H1 (cell line): ENCODE data around the gene MAIP1. TPM values are rescaled to one million over a fixed set of nuclear protein-coding genes. Genes with fewer than 3 reads are reported as not detected.

Experiments used
- CTCF ChIA-PET: fragments of 300-600 bp; sonication (Branson Sonifier 250); formaldehyde crosslinking; loops from one replicate; lab custom pipeline; 2021; ENCODE audit not compliant: partially characterized antibody; lab: Charles Lee
- POLR2A ChIA-PET: fragments of 300-600 bp; sonication (Branson Sonifier 250); formaldehyde crosslinking; loops from one replicate; lab custom pipeline; 2021; ENCODE audit warnings: inconsistent platforms; ENCODE audit not compliant: partially characterized antibody; lab: Charles Lee
- DNase-seq, 2 experiments: peaks; one replicate each; pipeline versions ENCODE4 v3.0.0 to v3.0.0-alpha.2; 2010 to 2022; ENCODE audit warnings: low spot score in 2 of 2, low read depth in 1 of 2, mixed read lengths in 1 of 2
- FAIRE-seq: peaks from 2 replicates; lab custom pipeline; 2011; peaks lifted over from hg19 to GRCh38; lab: Jason Lieb, UNC
- H2AFZ ChIP-seq: 2 replicates; pipeline ENCODE4 v1.8.1; 2012; ENCODE audit warnings: low read length, inconsistent platforms
- H2AK5ac ChIP-seq: 2 replicates; pipeline ENCODE4 v1.6.1; 2013; ENCODE audit warnings: low read depth, low read length
- H2BK120ac ChIP-seq: replicated peaks from 2 replicates; pipeline ENCODE3; 2013; ENCODE audit warnings: low read depth, low read length, inconsistent platforms
- H2BK12ac ChIP-seq: 2 replicates; pipeline ENCODE4 v1.6.1; 2013; ENCODE audit warnings: low read depth, low read length
- H2BK15ac ChIP-seq: 2 replicates; pipeline ENCODE4 v1.6.1; 2013; ENCODE audit warnings: low read length
- H2BK20ac ChIP-seq: 2 replicates; pipeline ENCODE4 v1.6.1; 2013; ENCODE audit warnings: low read length
- H2BK5ac ChIP-seq: 2 replicates; pipeline ENCODE4 v1.6.1; 2013; ENCODE audit warnings: low read depth, low read length
- H3K14ac ChIP-seq: 2 replicates; pipeline ENCODE4 v1.6.1; 2013; ENCODE audit warnings: inconsistent platforms; ENCODE audit not compliant: insufficient read length
- H3K18ac ChIP-seq: 2 replicates; pipeline ENCODE4 v1.6.1; 2013; ENCODE audit warnings: low read length; ENCODE audit errors: extremely low read depth
- H3K23ac ChIP-seq: 2 replicates; pipeline ENCODE4 v1.6.1; 2013; ENCODE audit warnings: inconsistent platforms; ENCODE audit not compliant: insufficient read length
- H3K23me2 ChIP-seq: 2 replicates; pipeline ENCODE4 v1.6.1; 2013; ENCODE audit warnings: low read depth, low read length
- H3K27ac ChIP-seq: 2 replicates; pipeline ENCODE4 v1.6.1; 2011; ENCODE audit warnings: low read depth, low read length, inconsistent platforms
- H3K27me3 ChIP-seq, 4 experiments: replicated peaks in 1 of 4; 1 replicate in 1 of 4; 2 replicates in 3 of 4; pipeline versions ENCODE4 v1.6.1 to v1.8.1; 2011 to 2013; ENCODE audit warnings: low read length in 3 of 4, mild to moderate bottlenecking in 3 of 4, inconsistent platforms in 2 of 4, mixed read lengths in 2 of 4, moderate library complexity in 1 of 4; ENCODE audit not compliant: control insufficient read depth in 3 of 4, insufficient read depth in 3 of 4; ENCODE audit errors: extremely low read depth in 1 of 4
- H3K36me3 ChIP-seq, 4 experiments: 2 replicates each; pipeline versions ENCODE4 v1.6.1 to v1.8.1; 2011 to 2013; ENCODE audit warnings: mild to moderate bottlenecking in 4 of 4, low read length in 3 of 4, moderate library complexity in 2 of 4, control low read depth in 1 of 4, inconsistent platforms in 1 of 4; ENCODE audit not compliant: insufficient read depth in 4 of 4, control insufficient read depth in 2 of 4
- H3K4ac ChIP-seq: replicated peaks from 2 replicates; pipeline ENCODE3; 2013; ENCODE audit warnings: low read length, low read depth, mixed read lengths, inconsistent platforms; ENCODE audit not compliant: insufficient read length
- H3K4me1 ChIP-seq, 4 experiments: replicated peaks in 1 of 4; 1 replicate in 1 of 4; 2 replicates in 3 of 4; pipeline versions ENCODE4 v1.6.1 to v1.8.1; 2011 to 2013; ENCODE audit warnings: low read length in 3 of 4, inconsistent platforms in 2 of 4, mixed read lengths in 1 of 4; ENCODE audit not compliant: insufficient read depth in 4 of 4, control insufficient read depth in 3 of 4
- H3K4me2 ChIP-seq, 2 experiments: 2 replicates each; pipeline versions ENCODE4 v1.6.1 to v1.8.1; 2011 to 2013; ENCODE audit warnings: low read depth in 2 of 2, low read length in 2 of 2, control low read depth in 1 of 2, inconsistent platforms in 1 of 2, mild to moderate bottlenecking in 1 of 2; ENCODE audit not compliant: insufficient read depth in 1 of 2
- H3K4me3 ChIP-seq, 4 experiments: fragments of 200-600, 300-600 bp in 1 of 4; sonication (generic), shearing (Covaris generic), sonication (Bioruptor Twin) in 1 of 4; 2 replicates each; pipeline versions ENCODE4 v1.5.1 to v1.8.1; 2011 to 2016; ENCODE audit warnings: low read length in 4 of 4, low read depth in 3 of 4, control low read depth in 2 of 4, inconsistent platforms in 2 of 4, mild to moderate bottlenecking in 2 of 4, mixed read lengths in 1 of 4, moderate library complexity in 1 of 4; ENCODE audit not compliant: insufficient read depth in 2 of 4; ENCODE audit errors: extremely low read depth in 1 of 4
- H3K56ac ChIP-seq: replicated peaks from 2 replicates; pipeline ENCODE3; 2013; ENCODE audit warnings: low read depth, mild to moderate bottlenecking, mixed read lengths, low read length, inconsistent platforms; ENCODE audit not compliant: insufficient read length
- H3K79me1 ChIP-seq: 2 replicates; pipeline ENCODE4 v1.6.1; 2013; ENCODE audit warnings: low read depth, low read length, control low read depth
- H3K79me2 ChIP-seq, 2 experiments: 2 replicates each; pipeline versions ENCODE4 v1.6.1 to v1.8.1; 2012 to 2013; ENCODE audit warnings: low read length in 2 of 2, mild to moderate bottlenecking in 2 of 2, inconsistent platforms in 1 of 2; ENCODE audit not compliant: insufficient read depth in 2 of 2, control insufficient read depth in 1 of 2
- H3K9ac ChIP-seq, 4 experiments: replicated peaks in 1 of 4; 1 replicate in 1 of 4; 2 replicates in 3 of 4; pipeline versions ENCODE4 v1.6.1 to v1.8.1; 2011 to 2013; ENCODE audit warnings: low read depth in 3 of 4, low read length in 3 of 4, control low read depth in 2 of 4, mild to moderate bottlenecking in 2 of 4, moderate library complexity in 2 of 4, inconsistent platforms in 1 of 4; ENCODE audit errors: extremely low read depth in 1 of 4
- H3K9me3 ChIP-seq, 2 experiments: 2 replicates each; pipeline versions ENCODE4 v1.6.1 to v1.8.1; 2012 to 2013; ENCODE audit warnings: mild to moderate bottlenecking in 2 of 2, moderate library complexity in 2 of 2, control low read depth in 1 of 2, inconsistent platforms in 1 of 2, low read depth in 1 of 2, low read length in 1 of 2, mixed read lengths in 1 of 2; ENCODE audit not compliant: insufficient read depth in 2 of 2
- H4K20me1 ChIP-seq, 2 experiments: replicated peaks in 1 of 2; 2 replicates each; pipeline versions ENCODE3 to v1.8.1; 2011 to 2013; ENCODE audit warnings: inconsistent platforms in 2 of 2, low read length in 2 of 2, mild to moderate bottlenecking in 1 of 2; ENCODE audit not compliant: insufficient read depth in 2 of 2, control insufficient read depth in 1 of 2
- H4K5ac ChIP-seq: 2 replicates; pipeline ENCODE4 v1.6.1; 2013; ENCODE audit warnings: low read length, low read depth, mixed read lengths, inconsistent platforms; ENCODE audit not compliant: insufficient read length
- H4K8ac ChIP-seq: 2 replicates; pipeline ENCODE4 v1.8.0; 2013; ENCODE audit warnings: mild to moderate bottlenecking, moderate library complexity, low read length, inconsistent platforms; ENCODE audit not compliant: insufficient read depth; ENCODE audit errors: extremely low read depth
- H4K91ac ChIP-seq: replicated peaks from 2 replicates; pipeline ENCODE3; 2013; ENCODE audit warnings: low read length, mixed read lengths, inconsistent platforms; ENCODE audit not compliant: insufficient read length
- GTF2F1 ChIP-seq: IDR thresholded peaks from 2 replicates; pipeline ENCODE4 v1.6.1; 2012; ENCODE audit warnings: low read depth, low read length, improper control_type of control experiment, borderline replicate concordance
- RAD21 ChIP-seq, 2 experiments: IDR thresholded peaks in 1 of 2; conservative IDR thresholded peaks in 1 of 2; 2 replicates each; pipeline ENCODE4 v1.6.1; 2011; ENCODE audit warnings: low read depth in 2 of 2, low read length in 2 of 2, improper control_type of control experiment in 1 of 2, inconsistent platforms in 1 of 2, mild to moderate bottlenecking in 1 of 2, moderate library complexity in 1 of 2
- RFX5 ChIP-seq: IDR thresholded peaks from 2 replicates; pipeline ENCODE4 v1.6.1; 2011; ENCODE audit warnings: low read depth, low read length, improper control_type of control experiment, borderline replicate concordance
- SIN3A ChIP-seq, 2 experiments: IDR thresholded peaks in 1 of 2; conservative IDR thresholded peaks in 1 of 2; 2 replicates each; pipeline ENCODE4 v1.6.1; 2011 to 2012; ENCODE audit warnings: low read length in 2 of 2, improper control_type of control experiment in 1 of 2, low read depth in 1 of 2, mild to moderate bottlenecking in 1 of 2
- TAF1 ChIP-seq: IDR thresholded peaks from 2 replicates; pipeline ENCODE4 v1.6.1; 2011; ENCODE audit warnings: mild to moderate bottlenecking, low read depth, low read length
- WGBS, 2 experiments: shearing (Covaris generic) in 1 of 2; methylation state at CpG; one replicate each; pipeline versions ENCODE4 v1.1.6 to v1.1.7; 2013 to 2015; ENCODE audit warnings: low lambda C conversion rate in 2 of 2, mixed read lengths in 2 of 2, inconsistent platforms in 1 of 2, low coverage in 1 of 2, missing lambda C conversion rate in 1 of 2; ENCODE audit not compliant: insufficient replicate concordance in 2 of 2, insufficient coverage in 1 of 2, insufficient read length in 1 of 2; ENCODE audit errors: extremely low coverage in 1 of 2, missing lambda C conversion rate in 1 of 2; 5-methylcytosine and 5-hydroxymethylcytosine counted together
- polyA plus RNA-seq, 7 experiments: library from polyadenylated mRNA; depleted of rRNA in 3 of 7; stranded (reverse) in 5 of 7; unstranded in 2 of 7; fragments of >200 nt in 5 of 7; fragments of 200-250 nt in 2 of 7; gene quantifications; 1 replicate in 5 of 7; 2 replicates in 1 of 7; 4 replicates in 1 of 7; pipeline versions ENCODE4 v1.2.1 to v1.2.3, GENCODE V29; 2011 to 2013; ENCODE audit warnings: missing spikeins in 2 of 7, mixed read lengths in 2 of 7
- total RNA-seq: library from RNA; stranded (reverse); fragmentation: NEBNext Ultra II Directional; extraction: Animal tissue kit (Norgen Biotek cat#: 25700); gene quantifications from 2 replicates; pipeline ENCODE4 v1.2.1, GENCODE V29; 2021
- TF ChIP-seq, protein P1 (sequence below), 3 experiments: IDR thresholded peaks; 1 replicate in 2 of 3; 2 replicates in 1 of 3; pipeline versions ENCODE4 v1.5.1 to v1.6.1; 2011; ENCODE audit warnings: low read length in 3 of 3, mild to moderate bottlenecking in 3 of 3, inconsistent platforms in 2 of 3, low read depth in 1 of 3, moderate library complexity in 1 of 3; ENCODE audit not compliant: insufficient read depth in 1 of 3; ENCODE audit errors: control extremely low read depth in 1 of 3

MAIP1 gene
- total and polyA plus RNA-seq, 2 of the 8 experiments (the other 6 are each of a cell fraction or from before 2014, with no cell fraction given), result 23.2 to 28.5 TPM

DNA sequence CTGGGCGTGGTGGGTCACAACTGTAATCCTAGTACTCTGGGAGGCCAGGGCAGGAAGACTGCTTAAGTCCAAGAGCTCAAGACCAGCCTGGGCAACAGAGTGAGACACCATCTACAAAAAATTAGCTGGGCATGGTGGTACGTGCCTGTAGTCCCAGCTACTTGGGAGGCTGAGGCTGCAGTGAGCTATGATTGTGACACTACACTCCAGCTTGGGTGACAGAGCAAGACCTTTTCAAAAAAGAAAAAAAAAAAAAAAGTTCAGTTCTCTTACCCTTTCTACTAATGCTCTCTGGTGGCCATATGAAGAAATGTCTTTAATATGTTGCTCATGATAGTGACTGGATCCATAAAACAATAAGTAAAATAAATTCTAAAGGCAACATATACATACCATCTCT, 15.0 kb upstream of the MAIP1 start:
- no peak overlapping the region for H3K27ac ChIP-seq
- H3K14ac ChIP-seq, result no peak overlapping the region
- H3K27me3 ChIP-seq, result no peaks in the 10 kb centered on the region
- H3K9me3 ChIP-seq, result no peaks in the 10 kb centered on the region
- H2AFZ ChIP-seq, result no peak overlapping the region
- H3K4ac ChIP-seq, result no peak overlapping the region
- H3K4me2 ChIP-seq, result no peak overlapping the region
- H4K20me1 ChIP-seq, result no peaks in the 10 kb centered on the region
- TF ChIP-seq, protein P1, sequence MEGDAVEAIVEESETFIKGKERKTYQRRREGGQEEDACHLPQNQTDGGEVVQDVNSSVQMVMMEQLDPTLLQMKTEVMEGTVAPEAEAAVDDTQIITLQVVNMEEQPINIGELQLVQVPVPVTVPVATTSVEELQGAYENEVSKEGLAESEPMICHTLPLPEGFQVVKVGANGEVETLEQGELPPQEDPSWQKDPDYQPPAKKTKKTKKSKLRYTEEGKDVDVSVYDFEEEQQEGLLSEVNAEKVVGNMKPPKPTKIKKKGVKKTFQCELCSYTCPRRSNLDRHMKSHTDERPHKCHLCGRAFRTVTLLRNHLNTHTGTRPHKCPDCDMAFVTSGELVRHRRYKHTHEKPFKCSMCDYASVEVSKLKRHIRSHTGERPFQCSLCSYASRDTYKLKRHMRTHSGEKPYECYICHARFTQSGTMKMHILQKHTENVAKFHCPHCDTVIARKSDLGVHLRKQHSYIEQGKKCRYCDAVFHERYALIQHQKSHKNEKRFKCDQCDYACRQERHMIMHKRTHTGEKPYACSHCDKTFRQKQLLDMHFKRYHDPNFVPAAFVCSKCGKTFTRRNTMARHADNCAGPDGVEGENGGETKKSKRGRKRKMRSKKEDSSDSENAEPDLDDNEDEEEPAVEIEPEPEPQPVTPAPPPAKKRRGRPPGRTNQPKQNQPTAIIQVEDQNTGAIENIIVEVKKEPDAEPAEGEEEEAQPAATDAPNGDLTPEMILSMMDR (IDR thresholded peaks at IDR 0.05; ENCODE audit: control extremely low read depth in 1 of 3, insufficient read depth in 1 of 3, low read depth in 1 of 3, low read length in 3 of 3), result peak in 2 of 3 experiments; percentile 21 to 29; a peak in 2 of 4 replicates
- TF ChIP-seq GTF2F1, result no peak
- peak in 1 of 2 experiments; percentile 50 for TF ChIP-seq RAD21 (IDR thresholded peaks at IDR 0.05 in 1 of 2, conservative IDR thresholded peaks at IDR 0.05 in 1 of 2; ENCODE audit: low read depth in 2 of 2, low read length in 2 of 2)
- no peak for TF ChIP-seq RFX5
- no peak for TF ChIP-seq SIN3A (conservative IDR thresholded peaks at IDR 0.05 in 1 of 2, IDR thresholded peaks at IDR 0.05 in 1 of 2; ENCODE audit: low read depth in 1 of 2, low read length in 2 of 2)
- no peak for TF ChIP-seq TAF1
- no peak overlapping the region for H3K4me3 ChIP-seq
- H3K18ac ChIP-seq, result no peak overlapping the region
- H2BK120ac ChIP-seq, result no peak overlapping the region
- H4K5ac ChIP-seq, result no peak overlapping the region
- POLR2A ChIA-PET, result interaction anchor here (0.7 to 2.0 kb wide), 7 partner anchors 8 to 257 kb away, joined by 3 to 6 read pairs (median 4); partner anchors contain the start of genes MAIP1 and TYW5
- H2BK12ac ChIP-seq, result no peak overlapping the region
- H3K79me1 ChIP-seq, result no peaks in the 10 kb centered on the region
- H3K9ac ChIP-seq, result no peak overlapping the region
- H3K23me2 ChIP-seq, result no peaks in the 10 kb centered on the region; the same call in 1 of the 2 replicates
- CTCF ChIA-PET, result interaction anchor here (0.6 to 4.5 kb wide), 26 partner anchors 9 to 1395 kb away, joined by 3 to 42 read pairs (median 3); no protein-coding TSS in a partner anchor
- H2BK20ac ChIP-seq, result no peak overlapping the region
- no peak overlapping the region for H3K23ac ChIP-seq
- no peak for DNase-seq
- no peak overlapping the region for H3K56ac ChIP-seq
- FAIRE-seq, result no peak
- H3K4me1 ChIP-seq, result no peaks in the 10 kb centered on the region
- H3K36me3 ChIP-seq, result peaks cover 7 to 52% (median 21%) of the 10 kb centered on the region in 4 experiments
- H2AK5ac ChIP-seq, result no peak overlapping the region
- WGBS, 2 experiments, result 93% methylated on average over 2 of the region's 2 CpGs; no CpG with 5 or more reads in 1 of the 2 experiments
- H2BK5ac ChIP-seq, result no peak overlapping the region
- no peak overlapping the region for H4K8ac ChIP-seq
- H4K91ac ChIP-seq, result no peak overlapping the region
- H3K79me2 ChIP-seq, result no peaks in the 10 kb centered on the region
- no peak overlapping the region for H2BK15ac ChIP-seq
